Cardiac muscle cell (in vitro differentiated cells and primary cell): ENCODE results near the gene MPPED1. TPM values are rescaled to one million over a fixed set of nuclear protein-coding genes. Genes with fewer than 3 reads are reported as not detected.

ENCODE experiments used
- DNase-seq, 2 donors: peaks; one replicate each; pipeline versions ENCODE4 v3.0.0 to v3.0.0-alpha.2; 2010 to 2017; ENCODE audit warnings: low read depth in 1 of 2, low spot score in 1 of 2
- H3K27ac ChIP-seq: fragments of 200-600 bp; sonication (generic); 2 replicates; pipeline ENCODE4 v1.5.1; 2016
- H3K27me3 ChIP-seq: fragments of 200-600 bp; sonication (generic); 2 replicates; pipeline ENCODE4 v1.6.0; 2016; ENCODE audit warnings: control low read depth
- H3K36me3 ChIP-seq: fragments of 200-600 bp; sonication (generic); 2 replicates; pipeline ENCODE4 v1.5.1; 2016; ENCODE audit warnings: control low read depth
- H3K4me1 ChIP-seq: fragments of 200-600 bp; sonication (generic); 2 replicates; pipeline ENCODE4 v1.8.1; 2017; ENCODE audit warnings: low read depth, mild to moderate bottlenecking, mixed run types
- H3K4me3 ChIP-seq: fragments of 200-600 bp; sonication (generic); 2 replicates; pipeline ENCODE4 v1.5.1; 2016; ENCODE audit warnings: mild to moderate bottlenecking
- H3K9me3 ChIP-seq: fragments of 200-600 bp; sonication (generic); 2 replicates; pipeline ENCODE4 v1.5.1; 2017; ENCODE audit warnings: low read depth, mild to moderate bottlenecking, control low read depth
- CTCF ChIP-seq: IDR thresholded peaks from 2 replicates; pipeline ENCODE4 v1.5.1; 2012; ENCODE audit warnings: low read depth, mild to moderate bottlenecking, low read length
- polyA plus RNA-seq: library from polyadenylated mRNA; unstranded; fragments of >200 nt; fragmentation: Nextera tagmentation; extraction: Ambion mirVana; gene quantifications from 2 replicates; pipeline ENCODE4 v1.2.1, GENCODE V29; 2016
- total RNA-seq: library from RNA; depleted of rRNA; stranded (reverse); fragments of >200 nt; gene quantifications from 2 replicates; pipeline ENCODE4 v1.2.3, GENCODE V29; 2016

MPPED1 gene
- total and polyA plus RNA-seq, 2 experiments from 2014 or later = 0.12 TPM; not detected in 1

GRCh38 chr22:43412808-43413795, 1.3 kb downstream of the MPPED1 start:
- no peak for TF ChIP-seq CTCF
- H3K4me3 ChIP-seq = no peak overlapping the region
- H3K27ac ChIP-seq = no peak overlapping the region
- no peaks in the 10 kb centered on the region for H3K9me3 ChIP-seq
- H3K27me3 ChIP-seq = peaks cover 92% of the 10 kb centered on the region
- DNase-seq = no peak
- H3K4me1 ChIP-seq = no peaks in the 10 kb centered on the region
- H3K36me3 ChIP-seq = no peaks in the 10 kb centered on the region

- H3K4me1 ChIP-seq = no peaks in the 10 kb centered on the region
- DNase-seq = no peak
- H3K27ac ChIP-seq = no peak overlapping the region
- peaks cover 85% of the 10 kb centered on the region for H3K27me3 ChIP-seq
- no peak overlapping the region for H3K4me3 ChIP-seq
- TF ChIP-seq CTCF = no peak
- H3K9me3 ChIP-seq = no peaks in the 10 kb centered on the region
- H3K36me3 ChIP-seq = no peaks in the 10 kb centered on the region
Measured at GRCh38 chr22:43413826-43414225, 2.0 kb downstream of the MPPED1 start.

- Histone ChIP-seq H3K4me3 (no peak overlapping the region), H3K27me3 (peaks cover 67% of the 10 kb centered on the region), H3K36me3 (no peaks in the 10 kb centered on the region), H3K4me1 (no peaks in the 10 kb centered on the region), H3K9me3 (no peaks in the 10 kb centered on the region), H3K27ac (no peak overlapping the region)
- TF ChIP-seq CTCF = no peak
- DNase-seq = no peak
Measured at GRCh38 chr22:43415681-43416080, 3.9 kb downstream of the MPPED1 start.

GRCh38 chr22:43417555-43417954, 5.7 kb downstream of the MPPED1 start:
- Histone ChIP-seq H3K4me1 (no peaks in the 10 kb centered on the region), H3K9me3 (no peaks in the 10 kb centered on the region), H3K36me3 (no peaks in the 10 kb centered on the region), H3K27ac (no peak overlapping the region), H3K4me3 (no peak overlapping the region), H3K27me3 (peaks cover 49% of the 10 kb centered on the region)
- DNase-seq = no peak
- TF ChIP-seq CTCF = no peak

GRCh38 chr22:43418079-43418825, 6.4 kb downstream of the MPPED1 start:
- peaks cover 42% of the 10 kb centered on the region for H3K27me3 ChIP-seq
- DNase-seq = no peak
- TF ChIP-seq CTCF = no peak
- no peaks in the 10 kb centered on the region for H3K9me3 ChIP-seq
- no peak overlapping the region for H3K27ac ChIP-seq
- no peaks in the 10 kb centered on the region for H3K4me1 ChIP-seq
- no peaks in the 10 kb centered on the region for H3K36me3 ChIP-seq
- H3K4me3 ChIP-seq = no peak overlapping the region
